C4-2B (cell line): Measurements from ENCODE around the gene ATG4D.

Experiments
- CTCF ChIP-seq: fragments of 450-650 bp; conservative IDR thresholded peaks from 2 replicates; pipeline ENCODE4 v1.5.1; 2017; ENCODE audit warnings: mild to moderate bottlenecking
- ZFX ChIP-seq: fragments of 450-650 bp; IDR thresholded peaks from 2 replicates; pipeline ENCODE4 v1.6.1; 2017

GRCh38 chr19:10551698-10552301 lies 8.1 kb downstream of the ATG4D start:
- no peak; the same call in 1 of the 2 replicates for TF ChIP-seq CTCF
- no peak for TF ChIP-seq ZFX
